Mucosa of descending colon (tissue), 3 donors: Measurements from ENCODE around the gene IZUMO4. TPM values are rescaled to one million over a fixed set of nuclear protein-coding genes. Genes with fewer than 3 reads are reported as not detected.
"Not testable (repeated sequence)": the region's sequence is repeated elsewhere in the genome, so short reads cannot be mapped to it uniquely, and the experiment has no call there.

Experiments
- ATAC-seq: fragments of 200-7000 bp; cut with Tn5 transposase; one replicate; pipeline ENCODE4 v1.9.1; 2020; ENCODE audit warnings: mild to moderate bottlenecking, moderate library complexity
- DNase-seq, 3 donors: peaks; one replicate each; pipeline ENCODE4 v3.0.0-alpha.2; 2020
- H3K36me3 ChIP-seq: fragments of 200-600 bp; one replicate; pipeline ENCODE4 v1.8.0; 2021; ENCODE audit warnings: low read depth, mild to moderate bottlenecking
- H3K4me1 ChIP-seq: fragments of 200-600 bp; one replicate; pipeline ENCODE4 v1.8.0; 2021; ENCODE audit warnings: low read depth, mild to moderate bottlenecking
- H3K4me3 ChIP-seq: fragments of 200-600 bp; one replicate; pipeline ENCODE4 v1.8.0; 2021; ENCODE audit warnings: mild to moderate bottlenecking
- H3K9me3 ChIP-seq: fragments of 200-600 bp; one replicate; pipeline ENCODE4 v1.8.0; 2021; ENCODE audit warnings: mild to moderate bottlenecking
- CTCF ChIP-seq: fragments of 200-600 bp; IDR thresholded peaks from one replicate; pipeline ENCODE4 v1.8.0; 2022; ENCODE audit warnings: antibody characterized with exemption, mild to moderate bottlenecking
- intact Hi-C, 2 donors: fragments of 100-400 bp; cut with DNase I in 1 of 2; cut with micrococcal nuclease in 1 of 2; formaldehyde crosslinking; loops; one replicate each; pipeline versions ENCODE4 v1.11.0 to v1.11.1; 2022; cut with DNase I, micrococcal nuclease
- total RNA-seq, 3 donors: library from RNA; stranded (reverse); fragmentation: NEBNext Ultra II Directional in 2 of 3; extraction: Animal tissue kit (Norgen Biotek cat#: 25700) in 2 of 3; gene quantifications; one replicate each; pipeline versions ENCODE4 v1.2.1 to v1.2.4, GENCODE V29; 2021 to 2023
- donor health status: DM: no; HTN: no; CAD: no; lungs with moderate emphysema.
- donor health status: DM: no; HTN: no; CAD: no.
- donor health status: DM: no; HTN: yes; CAD: no.

Gene IZUMO4
- total RNA-seq, 3 donors from 2014 or later, result 2.2 to 5.3 (median 3.4) TPM

- peaks cover under 1% of the 10 kb centered on the region for H3K36me3 ChIP-seq
- H3K4me1 ChIP-seq, result no peaks in the 10 kb centered on the region
- ATAC-seq, result no peak
- no peak overlapping the region for H3K4me3 ChIP-seq
- intact Hi-C loops, result no loop called here
- H3K9me3 ChIP-seq, result no peaks in the 10 kb centered on the region
- TF ChIP-seq CTCF, result no peak
- peak in 2 of 3 donors; percentile 14 to 48 for DNase-seq
Observed at GRCh38 chr19:2123682-2124387, 27.1 kb downstream of the IZUMO4 start.

GRCh38 chr19:2126879-2127518 is 30.3 kb downstream of the IZUMO4 start:
- no peak for TF ChIP-seq CTCF
- intact Hi-C loops, result no loop called here
- Histone ChIP-seq H3K4me1 (no peaks in the 10 kb centered on the region), H3K9me3 (no peaks in the 10 kb centered on the region), H3K36me3 (no peaks in the 10 kb centered on the region), H3K4me3 (no peak overlapping the region)
- ATAC-seq, result no peak
- DNase-seq, result no peak

- no peak overlapping the region for H3K4me3 ChIP-seq
- ATAC-seq, result peak; percentile 20
- no peaks in the 10 kb centered on the region for H3K4me1 ChIP-seq
- TF ChIP-seq CTCF, result no peak
- no peaks in the 10 kb centered on the region for H3K9me3 ChIP-seq
- intact Hi-C loops, result no loop called here
- no peak for DNase-seq
- no peaks in the 10 kb centered on the region for H3K36me3 ChIP-seq
Observed at GRCh38 chr19:2127758-2128157, 31.0 kb downstream of the IZUMO4 start.

- DNase-seq, H3K4me3 ChIP-seq, H3K4me1 ChIP-seq, H3K36me3 ChIP-seq, H3K9me3 ChIP-seq, intact Hi-C loops, ATAC-seq: not testable (repeated sequence)
Observed at GRCh38 chr19:2128252-2128651, 31.5 kb downstream of the IZUMO4 start.

- Histone ChIP-seq H3K4me1 (no peaks in the 10 kb centered on the region), H3K9me3 (no peaks in the 10 kb centered on the region), H3K4me3 (no peak overlapping the region), H3K36me3 (no peaks in the 10 kb centered on the region)
- no peak for ATAC-seq
- TF ChIP-seq CTCF, result no peak
- no peak for DNase-seq
- intact Hi-C loops, result no loop called here
Observed at GRCh38 chr19:2129022-2129421, 32.3 kb downstream of the IZUMO4 start.

- H3K4me3 ChIP-seq, result no peak overlapping the region
- DNase-seq, result no peak
- no peak for TF ChIP-seq CTCF
- no peaks in the 10 kb centered on the region for H3K36me3 ChIP-seq
- intact Hi-C loops, result no loop called here
- no peaks in the 10 kb centered on the region for H3K4me1 ChIP-seq
- no peak for ATAC-seq
- no peaks in the 10 kb centered on the region for H3K9me3 ChIP-seq
Observed at GRCh38 chr19:2129486-2129885, 32.8 kb downstream of the IZUMO4 start.
